Tibial nerve (tissue), 4 donors: ENCODE results near the gene CYB5B. TPM values are rescaled to one million over a fixed set of nuclear protein-coding genes. Genes with fewer than 3 reads are reported as not detected.

Source experiments
- DNase-seq, 2 donors: peaks; one replicate each; pipeline ENCODE4 v3.0.0-alpha.2; 2019; ENCODE audit warnings: low spot score in 2 of 2
- H3K27ac ChIP-seq, 4 donors: fragments of 200-600 bp; sonication (generic) in 3 of 4; one replicate each; pipeline ENCODE4 v1.5.1; 2017 to 2019; ENCODE audit warnings: mild to moderate bottlenecking in 1 of 4
- H3K27me3 ChIP-seq, 2 donors: fragments of 200-600 bp; sonication (generic) in 1 of 2; one replicate each; pipeline versions ENCODE4 v1.5.1 to v1.6.0; 2017 to 2019
- H3K36me3 ChIP-seq, 3 donors: fragments of 200-600 bp; sonication (generic); one replicate each; pipeline ENCODE4 v1.5.1; 2018 to 2019
- H3K4me1 ChIP-seq, 4 donors: fragments of 200-600 bp; sonication (generic) in 3 of 4; one replicate each; pipeline ENCODE4 v1.5.1; 2017 to 2019
- H3K4me3 ChIP-seq, 4 donors: fragments of 200-600 bp; sonication (generic) in 3 of 4; one replicate each; pipeline ENCODE4 v1.5.1; 2017 to 2019; ENCODE audit warnings: mild to moderate bottlenecking in 1 of 4, moderate library complexity in 1 of 4
- H3K9me3 ChIP-seq, 4 donors: fragments of 200-600 bp; sonication (generic) in 3 of 4; one replicate each; pipeline ENCODE4 v1.5.1; 2017 to 2019
- CTCF ChIP-seq, 5 experiments: fragments of 200-600 bp in 3 of 5; fragments of 450-650 bp in 2 of 5; sonication (generic) in 3 of 5; IDR thresholded peaks; one replicate each; pipeline ENCODE4 v1.5.1; 2016 to 2019; ENCODE audit warnings: antibody characterized with exemption in 5 of 5, mild to moderate bottlenecking in 3 of 5, moderate library complexity in 2 of 5
- EP300 ChIP-seq, 2 donors: sonication (generic); formaldehyde crosslinking; IDR thresholded peaks; one replicate each; pipeline ENCODE4 v1.6.1; 2017; ENCODE audit warnings: antibody characterized with exemption in 2 of 2, mild to moderate bottlenecking in 1 of 2
- POLR2A ChIP-seq, 2 donors: fragments of 450-650 bp; IDR thresholded peaks; one replicate each; pipeline ENCODE4 v1.6.1; 2017; ENCODE audit warnings: antibody characterized with exemption in 2 of 2, mild to moderate bottlenecking in 2 of 2, moderate library complexity in 2 of 2
- whole genome bisulfite sequencing, 2 donors: methylation state at CpG; one replicate each; pipeline ENCODE4 v1.1.5; 2018; 5-methylcytosine and 5-hydroxymethylcytosine counted together
- total RNA-seq, 4 donors: library from RNA; depleted of rRNA; stranded (reverse); fragments of >200 nt; gene quantifications; one replicate each; pipeline ENCODE4 v1.1.0, GENCODE V29; 2016

Gene CYB5B
- total RNA-seq, 4 donors from 2014 or later = 26.6 to 45.9 (median 30.7) TPM

- Histone ChIP-seq H3K4me3 (no peak overlapping the region), H3K4me1 (peaks cover 0 to 30% (median 12%) of the 10 kb centered on the region in 4 donors), H3K27me3 (no peaks in the 10 kb centered on the region), H3K27ac (no peak overlapping the region), H3K36me3 (peaks cover 0 to 7% (median 0%) of the 10 kb centered on the region in 3 donors), H3K9me3 (no peaks in the 10 kb centered on the region)
- TF ChIP-seq POLR2A (IDR thresholded peaks at IDR 0.05) (no peak), CTCF (IDR thresholded peaks at IDR 0.05) (no peak), EP300 (IDR thresholded peaks at IDR 0.05) (no peak)
- 93 to 94% methylated on average over 8 of the region's 8 CpGs for WGBS, 2 donors
- no peak for DNase-seq
These were observed 43.2 kb downstream of the CYB5B start for GRCh38 chr16:69467531-69468204.

- no peak for DNase-seq
- Histone ChIP-seq H3K4me3 (no peak overlapping the region), H3K9me3 (no peaks in the 10 kb centered on the region), H3K36me3 (no peaks in the 10 kb centered on the region), H3K27ac (no peak overlapping the region), H3K27me3 (no peaks in the 10 kb centered on the region), H3K4me1 (peaks cover 0 to 17% (median 8%) of the 10 kb centered on the region in 4 donors)
- WGBS, 2 donors = 80 to 82% methylated on average over 4 of the region's 4 CpGs
- TF ChIP-seq POLR2A (IDR thresholded peaks at IDR 0.05) (no peak), CTCF (IDR thresholded peaks at IDR 0.05) (no peak), EP300 (IDR thresholded peaks at IDR 0.05) (no peak)
These were observed 45.6 kb downstream of the CYB5B start for GRCh38 chr16:69469807-69470561.

GRCh38 chr16:69471121-69471520 lies 46.7 kb downstream of the CYB5B start:
- Histone ChIP-seq H3K27me3 (no peaks in the 10 kb centered on the region), H3K4me1 (peaks cover 0 to 8% (median 2%) of the 10 kb centered on the region in 4 donors), H3K36me3 (no peaks in the 10 kb centered on the region), H3K4me3 (no peak overlapping the region), H3K27ac (no peak overlapping the region), H3K9me3 (no peaks in the 10 kb centered on the region)
- 95 to 100% methylated on average over 1 of the region's 1 CpG for WGBS, 2 donors
- TF ChIP-seq POLR2A (IDR thresholded peaks at IDR 0.05) = no peak
- no peak for TF ChIP-seq EP300 (IDR thresholded peaks at IDR 0.05)
- no peak for TF ChIP-seq CTCF (IDR thresholded peaks at IDR 0.05)
- no peak for DNase-seq

- Histone ChIP-seq H3K9me3 (no peaks in the 10 kb centered on the region), H3K27me3 (no peaks in the 10 kb centered on the region), H3K27ac (no peak overlapping the region), H3K4me3 (no peak overlapping the region), H3K4me1 (peaks cover 0 to 8% (median 2%) of the 10 kb centered on the region in 4 donors), H3K36me3 (no peaks in the 10 kb centered on the region)
- TF ChIP-seq EP300 (IDR thresholded peaks at IDR 0.05) = no peak
- TF ChIP-seq CTCF (IDR thresholded peaks at IDR 0.05) = no peak
- no peak for TF ChIP-seq POLR2A (IDR thresholded peaks at IDR 0.05)
- no peak for DNase-seq
These were observed 50.0 kb downstream of the CYB5B start for GRCh38 chr16:69474408-69474807.

GRCh38 chr16:69476920-69477443 lies 52.6 kb downstream of the CYB5B start:
- Histone ChIP-seq H3K9me3 (no peaks in the 10 kb centered on the region), H3K27ac (no peak overlapping the region), H3K4me3 (no peak overlapping the region), H3K27me3 (no peaks in the 10 kb centered on the region), H3K4me1 (peaks cover 0 to 13% (median 2%) of the 10 kb centered on the region in 4 donors), H3K36me3 (no peaks in the 10 kb centered on the region)
- DNase-seq = no peak
- WGBS, 2 donors = 23 to 37% methylated on average over 1 of the region's 1 CpG
- TF ChIP-seq POLR2A (IDR thresholded peaks at IDR 0.05) (no peak), CTCF (IDR thresholded peaks at IDR 0.05) (no peak), EP300 (IDR thresholded peaks at IDR 0.05) (no peak)
